Fibroblast of skin of back (primary cell): ENCODE measurements around the gene EXOC6.
A peak's percentile ranks its signal among the peaks of the same experiment; 100 is the strongest.

Experiments used
- DNase-seq: peaks from one replicate; pipeline ENCODE4 v3.0.0-alpha.2; 2013

EXOC6 gene

GRCh38 chr10:93028883-93029282, 180.6 kb downstream of the EXOC6 start:
- DNase-seq = peak; percentile 78

DNA sequence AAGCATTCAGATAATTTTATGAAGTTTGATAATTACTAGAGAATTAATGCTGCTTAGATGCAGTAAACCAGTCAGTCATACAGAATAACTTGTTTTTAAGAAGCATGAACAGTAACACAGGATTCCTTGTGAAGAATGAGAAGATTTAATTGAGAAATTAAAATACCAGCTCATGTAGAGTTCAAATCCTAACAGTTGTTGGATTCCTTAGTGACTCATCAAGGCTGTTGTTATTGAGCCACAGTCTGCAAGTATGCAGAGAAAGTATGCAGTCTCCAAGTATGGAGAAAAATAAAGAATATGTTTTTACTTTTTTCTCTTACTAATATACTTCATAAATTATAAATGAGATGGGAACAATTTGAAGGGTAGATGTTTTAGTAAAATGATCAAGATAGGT, 182.1 kb downstream of the EXOC6 start:
- DNase-seq = peak; percentile 89

DNA sequence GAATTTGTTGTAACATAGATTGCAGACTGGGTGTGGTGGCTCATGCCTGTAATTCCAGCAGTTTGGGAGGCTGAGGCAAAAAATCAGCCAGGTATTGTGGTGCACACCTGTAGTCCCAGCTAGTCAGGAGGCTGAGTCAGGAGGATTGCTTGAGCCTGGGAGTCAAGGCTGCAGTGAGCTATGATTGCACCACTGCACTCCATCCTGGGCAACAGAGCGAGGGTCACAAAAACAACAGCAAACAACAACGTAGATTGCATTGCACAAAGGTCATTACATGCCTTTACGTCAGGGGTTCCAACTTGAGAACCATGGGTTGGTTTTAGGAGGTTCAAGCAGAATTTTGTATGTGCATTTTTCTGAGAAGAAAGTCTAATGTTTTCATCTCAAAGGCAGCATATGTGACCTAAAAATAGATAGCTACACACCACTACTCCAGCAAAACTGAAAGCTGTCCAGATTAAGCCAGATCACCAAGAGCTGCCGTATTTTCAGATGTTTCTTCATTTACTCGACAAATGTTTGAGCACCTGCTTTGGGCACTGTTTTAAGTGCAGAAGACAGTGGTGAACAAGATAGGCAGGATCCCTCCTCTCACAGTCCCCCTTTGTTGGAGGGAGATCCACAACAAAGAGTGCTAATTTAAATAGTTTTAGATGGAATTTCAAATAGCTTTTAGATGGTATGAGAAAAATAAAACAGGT, 183.9 kb downstream of the EXOC6 start:
- DNase-seq = no peak

DNA sequence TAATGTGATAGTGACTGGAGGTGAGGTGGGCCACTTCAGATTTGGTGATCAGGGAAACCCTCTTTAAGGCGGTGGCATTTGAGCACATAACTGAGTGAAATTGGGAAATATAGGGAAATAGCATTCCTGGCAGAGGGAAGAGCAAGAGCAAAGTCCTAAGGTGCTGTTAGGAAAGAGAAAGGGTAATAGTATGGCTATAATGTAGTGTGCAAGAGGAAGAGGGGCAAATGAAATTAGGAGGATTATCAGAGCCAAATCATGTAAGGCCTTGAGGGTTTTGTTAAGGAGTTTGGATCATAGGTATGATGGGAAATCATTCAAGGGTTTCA, 184.5 kb downstream of the EXOC6 start:
- DNase-seq = no peak

DNA sequence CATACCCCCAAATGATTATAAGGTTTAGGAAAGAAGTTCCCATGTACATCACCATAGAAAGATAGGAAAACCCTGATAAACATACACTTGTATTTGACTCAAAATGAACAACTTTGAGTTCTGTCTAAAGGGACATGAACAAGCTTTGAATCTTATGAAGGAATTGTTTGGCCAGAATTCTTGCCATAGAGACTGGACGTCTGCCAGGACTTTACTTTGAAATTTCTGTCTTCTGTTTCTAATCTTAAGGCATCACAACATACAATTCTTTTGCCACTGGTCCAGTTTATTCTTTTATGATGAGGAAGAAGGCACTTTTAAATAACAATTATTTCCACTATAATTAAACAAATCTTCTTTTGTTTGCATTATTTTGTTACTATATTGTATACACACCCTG, 186.1 kb downstream of the EXOC6 start:
- peak; percentile 27 for DNase-seq

DNA sequence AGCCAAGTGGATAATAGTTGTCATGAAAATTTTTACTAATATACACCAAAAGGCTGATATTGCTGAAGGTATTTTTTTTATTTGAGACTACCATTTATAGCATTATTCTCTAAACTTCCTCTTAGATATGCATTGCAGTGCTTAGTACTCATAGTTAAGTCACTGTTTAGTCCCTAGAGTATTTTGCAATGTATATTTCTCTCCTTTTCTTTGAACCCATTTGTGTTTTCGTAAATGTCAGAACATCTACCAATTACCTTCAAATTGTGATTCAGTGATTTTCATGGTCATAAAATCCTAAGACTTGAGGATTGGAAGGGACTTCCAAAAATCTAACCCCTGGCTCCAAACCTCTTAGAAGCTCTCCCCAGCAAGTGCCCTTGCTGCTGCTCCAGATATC, 190.8 kb downstream of the EXOC6 start:
- peak; percentile 32 for DNase-seq

DNA sequence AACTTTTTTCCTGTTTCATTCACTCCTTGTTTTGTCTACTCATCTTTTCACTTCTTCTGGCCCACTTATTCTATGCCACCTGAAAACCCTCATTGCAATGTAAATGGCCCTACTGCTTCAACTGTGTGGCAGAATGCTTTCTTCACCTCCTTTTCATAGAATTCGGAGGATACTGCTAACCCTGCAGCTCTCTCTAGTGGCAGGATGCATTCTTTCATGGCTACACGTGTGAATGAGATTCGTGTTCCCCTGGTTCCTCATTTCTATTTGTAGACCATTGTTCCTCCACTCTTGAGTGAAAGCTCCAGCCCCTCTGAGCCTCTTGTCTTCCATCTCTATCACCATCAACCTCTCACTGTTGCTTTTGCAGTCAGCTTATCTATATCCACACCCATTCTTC, 191.4 kb downstream of the EXOC6 start:
- DNase-seq = peak; percentile 63

DNA sequence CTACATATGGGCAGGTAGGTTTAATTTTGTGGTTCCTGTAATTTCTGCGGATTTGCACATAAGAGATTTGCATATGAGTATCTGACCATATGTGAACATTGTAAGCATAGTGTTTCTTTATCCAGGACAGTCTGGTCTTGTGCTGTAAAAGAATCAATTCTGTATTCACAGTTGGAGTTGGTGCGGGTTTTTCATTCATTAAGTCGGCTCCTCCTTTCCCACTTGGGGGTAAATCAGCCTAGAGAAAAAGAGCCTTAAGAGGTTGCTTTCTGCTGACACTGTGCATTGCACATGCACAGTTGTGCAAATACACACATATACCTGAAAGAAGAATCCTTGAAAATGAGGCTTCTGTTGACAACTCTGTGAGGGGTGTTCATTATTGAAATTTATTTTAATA, 206.2 kb downstream of the EXOC6 start:
- no peak for DNase-seq

GRCh38 chr10:93058139-93058538, 209.8 kb downstream of the EXOC6 start:
- DNase-seq = no peak

DNA sequence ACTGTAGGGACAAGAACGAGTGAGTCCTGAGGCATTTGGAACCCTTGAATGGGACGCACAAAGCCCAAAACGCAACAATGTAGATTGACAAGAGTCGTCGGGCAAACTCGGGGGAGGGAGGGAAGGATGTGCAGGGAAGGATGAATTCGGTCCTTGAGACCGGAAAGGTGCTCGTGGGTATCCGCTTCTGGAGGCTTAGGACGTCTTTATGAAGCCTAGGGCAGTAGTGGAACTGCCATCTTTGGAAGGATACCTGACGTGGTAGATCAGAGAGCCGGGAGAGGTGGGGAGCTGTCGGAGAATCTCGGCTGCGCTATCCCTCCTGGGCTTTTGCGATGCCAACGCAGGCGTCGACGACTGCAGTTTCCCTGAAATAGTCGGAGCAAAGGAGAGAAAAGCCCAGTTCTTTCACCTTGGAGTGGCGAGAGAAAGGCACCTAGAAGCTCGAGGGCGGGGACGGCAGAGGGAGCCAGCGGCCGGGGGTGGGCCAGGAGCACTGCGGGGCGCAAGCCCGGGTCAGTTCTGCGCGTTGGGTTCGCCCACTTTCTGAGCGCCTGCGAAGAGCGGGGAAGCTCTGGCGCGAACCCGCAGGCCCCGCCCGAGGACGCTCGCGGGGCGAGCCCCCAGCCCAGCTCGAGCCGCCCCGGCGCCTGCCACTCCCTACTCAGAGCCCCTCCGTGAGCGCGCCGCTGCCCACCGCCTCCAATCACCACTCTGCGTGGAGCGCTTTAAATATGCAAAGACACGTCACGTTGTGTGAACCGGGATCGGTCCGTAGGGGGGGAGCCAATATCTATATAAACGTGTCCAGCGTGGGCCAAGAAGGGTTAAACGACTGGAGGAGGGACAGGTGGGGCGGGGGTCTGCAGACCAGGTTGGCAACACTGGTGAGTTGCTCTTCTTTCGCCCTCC, 211.9 kb downstream of the EXOC6 start, which contains the start of gene CYP26C1:
TSS of gene CYP26C1 (plus strand) at position 824 of the 912 bp plus-strand sequence. CDS start 466 bp downstream, outside the sequence.
- no peak for DNase-seq

GRCh38 chr10:93060887-93061593, 212.7 kb downstream of the EXOC6 start:
- no peak for DNase-seq

GRCh38 chr10:93061594-93062513, 213.5 kb downstream of the EXOC6 start:
- no peak for DNase-seq

DNA sequence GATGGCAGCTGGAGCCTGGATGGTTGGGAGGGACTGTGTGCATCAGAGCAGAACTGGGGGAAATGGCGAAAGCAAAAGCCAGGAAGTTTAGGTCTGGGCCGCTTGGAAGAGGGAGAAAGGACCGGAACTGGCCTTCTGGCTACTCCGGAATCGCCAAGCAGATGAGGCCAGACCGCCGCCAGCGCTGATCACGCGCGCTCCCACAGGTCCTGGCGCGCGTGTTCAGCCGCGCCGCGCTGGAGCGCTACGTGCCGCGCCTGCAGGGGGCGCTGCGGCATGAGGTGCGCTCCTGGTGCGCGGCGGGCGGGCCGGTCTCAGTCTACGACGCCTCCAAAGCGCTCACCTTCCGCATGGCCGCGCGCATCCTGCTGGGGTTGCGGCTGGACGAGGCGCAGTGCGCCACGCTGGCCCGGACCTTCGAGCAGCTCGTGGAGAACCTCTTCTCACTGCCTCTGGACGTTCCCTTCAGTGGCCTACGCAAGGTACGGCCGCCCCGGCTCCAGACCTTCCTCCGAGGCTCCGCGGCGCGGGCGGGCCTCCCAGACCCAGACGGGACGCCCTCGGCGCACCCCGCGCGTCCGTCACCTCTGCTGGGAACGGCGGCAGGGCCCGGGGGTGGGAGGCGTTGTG, 214.3 kb downstream of the EXOC6 start:
- DNase-seq = peak; percentile 38

DNA sequence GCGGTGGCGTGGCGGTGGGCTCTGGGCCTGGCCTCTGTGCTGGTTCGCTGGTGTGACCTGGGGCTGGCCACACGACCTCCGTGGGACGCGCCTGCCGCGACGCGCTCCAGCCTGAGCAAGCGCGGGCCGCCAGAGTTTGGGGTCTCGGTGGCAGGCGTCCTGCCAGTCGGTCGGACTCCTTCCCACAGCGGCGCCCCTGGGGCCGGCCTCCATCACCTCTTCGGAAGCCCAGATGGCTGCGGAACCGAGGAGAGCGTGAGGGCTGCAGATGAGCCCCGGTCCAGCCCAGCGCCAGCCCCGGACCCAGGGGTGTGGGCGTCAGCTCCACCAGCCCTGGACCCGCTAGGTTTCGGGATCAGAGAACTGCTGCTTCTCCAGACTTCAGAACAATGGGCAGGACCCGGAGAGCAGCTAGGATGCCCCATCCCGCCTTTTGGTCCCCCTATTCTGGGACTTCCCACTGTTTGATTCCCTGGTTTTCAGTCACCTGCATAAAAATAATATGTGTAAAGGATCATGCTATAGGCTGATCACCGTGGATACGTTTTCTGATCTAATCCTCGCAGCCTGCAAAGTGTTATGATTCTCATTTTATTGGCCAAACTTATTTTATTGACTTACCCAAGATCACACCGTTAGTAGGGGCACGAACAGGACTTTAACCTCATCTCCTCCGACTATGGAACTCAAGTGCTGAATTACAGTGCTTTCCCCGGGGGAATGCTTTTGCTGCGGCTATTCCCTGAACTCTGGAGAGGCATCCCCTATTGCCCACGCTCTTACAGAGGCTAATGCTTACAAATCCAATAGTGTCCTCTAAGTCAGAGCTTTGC, 215.0 kb downstream of the EXOC6 start:
- no peak for DNase-seq

GRCh38 chr10:93063977-93064660, 215.8 kb downstream of the EXOC6 start:
- no peak for DNase-seq

GRCh38 chr10:93064874-93065660, 216.7 kb downstream of the EXOC6 start:
- no peak for DNase-seq

DNA sequence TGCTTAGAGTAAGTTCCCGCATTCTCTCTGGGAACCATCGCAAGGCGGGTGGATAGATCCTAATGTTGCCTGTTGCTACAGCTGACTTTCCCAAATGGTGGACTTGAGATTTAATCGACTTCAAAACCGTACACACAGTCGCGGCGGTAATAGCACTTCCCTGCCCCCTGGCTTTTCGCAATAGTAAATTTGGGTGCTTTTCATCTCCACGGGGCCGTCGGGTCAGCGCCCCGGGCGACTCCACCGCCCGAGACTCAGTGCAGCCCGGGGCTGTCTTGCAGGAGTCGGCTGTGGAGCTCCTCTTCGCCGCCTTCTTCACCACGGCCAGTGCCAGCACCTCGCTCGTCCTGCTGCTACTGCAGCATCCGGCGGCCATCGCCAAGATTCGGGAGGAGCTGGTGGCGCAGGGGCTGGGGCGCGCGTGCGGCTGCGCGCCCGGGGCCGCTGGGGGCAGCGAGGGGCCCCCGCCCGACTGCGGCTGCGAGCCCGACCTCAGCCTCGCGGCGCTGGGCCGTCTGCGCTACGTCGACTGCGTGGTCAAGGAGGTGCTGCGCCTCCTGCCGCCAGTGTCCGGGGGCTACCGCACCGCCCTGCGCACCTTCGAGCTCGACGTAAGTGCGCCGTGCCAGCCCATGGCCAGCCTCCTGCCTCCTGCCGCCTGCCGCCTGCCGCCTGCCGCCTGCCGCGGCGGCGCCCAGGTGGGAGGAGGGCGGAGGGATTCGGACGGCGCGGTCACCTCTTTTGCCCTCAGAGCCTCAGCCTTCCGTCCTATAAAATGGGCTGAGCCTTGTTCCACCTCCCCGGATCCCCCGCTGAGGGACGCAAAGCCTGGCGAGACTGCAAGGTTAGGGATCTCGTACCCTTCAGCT, 217.6 kb downstream of the EXOC6 start:
- no peak for DNase-seq

- no peak for DNase-seq
Observed at GRCh38 chr10:93066544-93066913, 218.2 kb downstream of the EXOC6 start.
